Upper lobe of left lung (tissue), 6 donors: ENCODE measurements around the gene CKAP2L. TPM values are rescaled to one million over a fixed set of nuclear protein-coding genes. Genes with fewer than 3 reads are reported as not detected.

Experiments
- ATAC-seq, 2 donors: fragments of 200-7000 bp; cut with Tn5 transposase; one replicate each; pipeline ENCODE4 v1.9.1; 2022; ENCODE audit warnings: mild to moderate bottlenecking in 2 of 2, moderate library complexity in 2 of 2; ENCODE audit not compliant: low FRiP score in 2 of 2
- DNase-seq, 2 donors: peaks; one replicate each; pipeline ENCODE4 v3.0.0-alpha.2; 2019 to 2020
- H3K27ac ChIP-seq, 4 donors: fragments of 200-600 bp; sonication (generic); one replicate each; pipeline ENCODE4 v1.5.1; 2016 to 2019
- H3K27me3 ChIP-seq, 4 donors: fragments of 200-600 bp; sonication (generic); one replicate each; pipeline ENCODE4 v1.5.1; 2017 to 2019
- H3K36me3 ChIP-seq, 4 donors: fragments of 200-600 bp; sonication (generic); one replicate each; pipeline ENCODE4 v1.5.1; 2016 to 2019
- H3K4me1 ChIP-seq, 4 donors: fragments of 200-600 bp; sonication (generic); one replicate each; pipeline ENCODE4 v1.5.1; 2018 to 2019
- H3K4me3 ChIP-seq, 4 donors: fragments of 200-600 bp; sonication (generic); one replicate each; pipeline ENCODE4 v1.5.1; 2017 to 2019; ENCODE audit warnings: mild to moderate bottlenecking in 2 of 4, moderate library complexity in 1 of 4
- H3K9me3 ChIP-seq, 4 donors: fragments of 200-600 bp; sonication (generic); one replicate each; pipeline ENCODE4 v1.5.1; 2018 to 2019
- EP300 ChIP-seq, 4 donors: sonication (generic); formaldehyde crosslinking; IDR thresholded peaks; one replicate each; pipeline ENCODE4 v1.5.1; 2017; ENCODE audit warnings: antibody characterized with exemption in 4 of 4, control low read depth in 2 of 4
- POLR2A ChIP-seq, 4 donors: fragments of 450-650 bp; IDR thresholded peaks; one replicate each; pipeline ENCODE4 v1.5.1; 2016 to 2017; ENCODE audit warnings: antibody characterized with exemption in 4 of 4, mild to moderate bottlenecking in 2 of 4
- POLR2AphosphoS5 ChIP-seq, 2 donors: sonication (generic); formaldehyde crosslinking; IDR thresholded peaks; one replicate each; pipeline ENCODE4 v1.5.1; 2017; ENCODE audit warnings: antibody characterized with exemption in 2 of 2
- WGBS, 2 donors: methylation state at CpG; one replicate each; pipeline ENCODE4 v1.1.5; 2017 to 2018; 5-methylcytosine and 5-hydroxymethylcytosine counted together
- total RNA-seq, 6 donors: library from RNA; depleted of rRNA in 4 of 6; stranded (reverse); fragments of >200 nt in 4 of 6; gene quantifications; one replicate each; pipeline versions ENCODE4 v1.1.0 to v1.2.1, GENCODE V29; 2016 to 2021
- TF ChIP-seq, protein P1 (sequence below), 6 experiments: fragments of 450-650 bp in 4 of 6; fragments of 200-600 bp in 2 of 6; sonication (generic) in 2 of 6; IDR thresholded peaks; one replicate each; pipeline ENCODE4 v1.5.1; 2016 to 2019; ENCODE audit warnings: antibody characterized with exemption in 6 of 6
- donor health status: DM: no; HTN: no; CAD: no; lungs with moderate emphysema.
- donor health status: DM: no; HTN: yes; CAD: no; lungs with severe emphysema.

CKAP2L gene
- total RNA-seq, 6 donors from 2014 or later, result 0.49 to 2.3 (median 1.7) TPM

DNA sequence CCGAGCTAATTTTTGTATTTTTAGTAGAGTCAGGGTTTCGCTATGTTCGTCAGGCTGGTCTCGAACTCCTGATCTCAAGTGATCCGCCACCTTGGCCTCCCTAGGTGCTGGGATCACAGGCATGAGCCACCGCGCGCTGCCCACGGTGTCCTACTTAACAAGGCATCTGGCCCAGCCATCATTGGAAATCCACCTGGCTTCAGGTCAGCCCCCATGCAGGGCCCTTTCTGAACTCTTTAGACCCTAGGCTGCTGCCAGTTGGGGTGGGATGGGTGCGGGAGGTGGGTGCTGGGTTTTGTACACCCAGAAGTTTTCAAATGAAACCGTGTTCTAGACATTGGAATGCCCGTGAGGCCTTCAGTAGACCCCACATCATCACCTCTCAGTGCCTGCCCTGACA, 70.2 kb downstream of the CKAP2L start:
- H3K9me3 ChIP-seq, result no peaks in the 10 kb centered on the region
- 96 to 100% methylated on average over 10 to 12 of the region's 12 CpGs for WGBS, 2 donors

DNA sequence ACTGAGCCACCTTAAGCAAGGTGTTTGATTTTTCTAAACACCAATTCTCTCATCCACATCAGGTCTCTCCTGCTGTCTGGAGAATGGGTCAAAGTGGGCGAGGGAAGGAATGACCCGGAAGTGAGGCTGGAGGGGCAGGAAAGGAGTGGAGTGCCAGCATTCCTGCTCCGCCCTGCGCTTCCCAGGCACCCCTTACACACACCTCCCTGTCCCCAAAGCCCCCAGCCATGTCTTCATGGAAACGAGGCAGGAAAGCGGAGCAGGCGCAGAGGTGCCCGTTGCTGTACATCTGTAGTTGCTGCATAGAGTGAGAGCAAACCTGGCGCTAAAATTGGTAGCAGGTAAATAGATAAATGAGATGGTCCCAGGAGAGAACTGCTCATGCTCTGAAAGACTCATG, 70.8 kb downstream of the CKAP2L start:
- DNase-seq, result no peak
- no peak for ATAC-seq
- Histone ChIP-seq H3K36me3 (no peaks in the 10 kb centered on the region), H3K27ac (no peak overlapping the region), H3K27me3 (no peaks in the 10 kb centered on the region), H3K4me3 (no peak overlapping the region), H3K4me1 (peaks cover 4 to 27% (median 14%) of the 10 kb centered on the region in 4 donors), H3K9me3 (no peaks in the 10 kb centered on the region)
- WGBS, 2 donors, result 75 to 80% methylated on average over 9 of the region's 9 CpGs
- no peak for TF ChIP-seq EP300 (IDR thresholded peaks at IDR 0.05)
- TF ChIP-seq POLR2A (IDR thresholded peaks at IDR 0.05), result no peak
- TF ChIP-seq, protein P1, sequence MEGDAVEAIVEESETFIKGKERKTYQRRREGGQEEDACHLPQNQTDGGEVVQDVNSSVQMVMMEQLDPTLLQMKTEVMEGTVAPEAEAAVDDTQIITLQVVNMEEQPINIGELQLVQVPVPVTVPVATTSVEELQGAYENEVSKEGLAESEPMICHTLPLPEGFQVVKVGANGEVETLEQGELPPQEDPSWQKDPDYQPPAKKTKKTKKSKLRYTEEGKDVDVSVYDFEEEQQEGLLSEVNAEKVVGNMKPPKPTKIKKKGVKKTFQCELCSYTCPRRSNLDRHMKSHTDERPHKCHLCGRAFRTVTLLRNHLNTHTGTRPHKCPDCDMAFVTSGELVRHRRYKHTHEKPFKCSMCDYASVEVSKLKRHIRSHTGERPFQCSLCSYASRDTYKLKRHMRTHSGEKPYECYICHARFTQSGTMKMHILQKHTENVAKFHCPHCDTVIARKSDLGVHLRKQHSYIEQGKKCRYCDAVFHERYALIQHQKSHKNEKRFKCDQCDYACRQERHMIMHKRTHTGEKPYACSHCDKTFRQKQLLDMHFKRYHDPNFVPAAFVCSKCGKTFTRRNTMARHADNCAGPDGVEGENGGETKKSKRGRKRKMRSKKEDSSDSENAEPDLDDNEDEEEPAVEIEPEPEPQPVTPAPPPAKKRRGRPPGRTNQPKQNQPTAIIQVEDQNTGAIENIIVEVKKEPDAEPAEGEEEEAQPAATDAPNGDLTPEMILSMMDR (IDR thresholded peaks at IDR 0.05), result no peak
- TF ChIP-seq POLR2AphosphoS5 (IDR thresholded peaks at IDR 0.05), result no peak

More for the DNA sequence above, 70.2 kb downstream of the CKAP2L start:
- TF ChIP-seq EP300 (IDR thresholded peaks at IDR 0.05), result no peak
- TF ChIP-seq, protein P1 (IDR thresholded peaks at IDR 0.05), result no peak
- no peak for TF ChIP-seq POLR2AphosphoS5 (IDR thresholded peaks at IDR 0.05)
- no peak for TF ChIP-seq POLR2A (IDR thresholded peaks at IDR 0.05)
- H3K4me3 ChIP-seq, result no peak overlapping the region
- peak in 1 of 2 donors; percentile 56 for DNase-seq
- H3K27me3 ChIP-seq, result no peaks in the 10 kb centered on the region
- peaks cover 4 to 27% (median 14%) of the 10 kb centered on the region in 4 donors for H3K4me1 ChIP-seq
- H3K36me3 ChIP-seq, result no peaks in the 10 kb centered on the region
- ATAC-seq, result no peak
- no peak overlapping the region for H3K27ac ChIP-seq

DNA sequence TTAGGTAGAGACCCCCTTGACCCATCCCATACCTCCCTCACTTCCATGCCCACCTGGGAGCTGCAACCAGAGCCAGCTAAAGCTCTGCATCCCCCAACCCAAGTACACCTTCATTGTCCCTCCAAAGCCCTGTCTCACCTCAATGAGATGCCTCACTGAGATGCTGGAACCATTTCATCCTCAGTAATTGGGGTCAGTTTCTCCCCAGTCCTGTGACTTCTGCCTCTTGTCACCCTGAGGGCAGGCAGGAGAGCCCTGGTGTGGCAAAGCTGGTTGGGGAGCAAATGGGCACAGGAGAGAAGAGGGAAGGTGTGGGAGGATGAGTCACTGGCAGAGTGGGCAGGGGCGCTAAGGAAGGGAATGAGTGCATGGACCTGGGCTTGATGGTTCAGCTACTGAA, 71.5 kb downstream of the CKAP2L start:
- no peaks in the 10 kb centered on the region for H3K27me3 ChIP-seq
- DNase-seq, result no peak
- H3K36me3 ChIP-seq, result no peaks in the 10 kb centered on the region
- H3K4me1 ChIP-seq, result peaks cover 4 to 27% (median 14%) of the 10 kb centered on the region in 4 donors
- peak overlapping the region in 2 of 4 donors; percentile 63 to 64 for H3K27ac ChIP-seq
- no peak for ATAC-seq
- H3K4me3 ChIP-seq, result no peak overlapping the region
- WGBS, 2 donors, result 81 to 82% methylated on average over 1 of the region's 1 CpG
- no peaks in the 10 kb centered on the region for H3K9me3 ChIP-seq
- TF ChIP-seq POLR2AphosphoS5 (IDR thresholded peaks at IDR 0.05) (no peak), EP300 (IDR thresholded peaks at IDR 0.05) (no peak), POLR2A (IDR thresholded peaks at IDR 0.05) (no peak)
- TF ChIP-seq, protein P1 (IDR thresholded peaks at IDR 0.05), result no peak

DNA sequence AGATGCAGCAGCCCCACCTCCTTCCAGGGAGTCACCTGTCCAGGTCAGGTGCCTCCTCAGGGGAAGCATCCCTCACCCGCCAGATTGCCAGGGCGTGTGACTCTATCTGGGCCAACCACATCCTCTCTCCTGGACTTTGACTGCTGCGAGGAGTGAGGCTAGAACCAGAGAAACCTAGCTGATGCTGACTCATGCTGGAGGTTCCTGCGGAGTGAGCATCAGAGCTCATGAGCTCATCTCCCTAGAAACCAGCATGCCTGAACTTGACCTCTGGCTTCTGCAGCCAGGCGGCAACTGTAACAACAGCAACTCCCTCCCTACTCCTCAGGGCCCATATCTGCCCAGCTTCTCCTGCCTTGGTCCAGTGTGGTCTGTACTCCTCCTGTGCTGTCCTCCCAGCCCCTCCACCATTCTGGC, 71.9 kb downstream of the CKAP2L start:
- ATAC-seq, result peak; percentile 64 to 88
- Histone ChIP-seq H3K9me3 (no peaks in the 10 kb centered on the region), H3K27ac (peak overlapping the region in 2 of 4 donors; percentile 63 to 64), H3K4me3 (no peak overlapping the region), H3K4me1 (peaks cover 4 to 27% (median 14%) of the 10 kb centered on the region in 4 donors), H3K27me3 (no peaks in the 10 kb centered on the region), H3K36me3 (no peaks in the 10 kb centered on the region)
- WGBS, 2 donors, result 41 to 55% methylated on average over 5 of the region's 5 CpGs
- TF ChIP-seq, protein P1 (IDR thresholded peaks at IDR 0.05), result no peak
- TF ChIP-seq EP300 (IDR thresholded peaks at IDR 0.05), result no peak
- TF ChIP-seq POLR2A (IDR thresholded peaks at IDR 0.05), result peak in 1 of 4 donors; percentile 14
- TF ChIP-seq POLR2AphosphoS5 (IDR thresholded peaks at IDR 0.05), result peak; percentile 13 to 55
- DNase-seq, result peak in 1 of 2 donors; percentile 82

DNA sequence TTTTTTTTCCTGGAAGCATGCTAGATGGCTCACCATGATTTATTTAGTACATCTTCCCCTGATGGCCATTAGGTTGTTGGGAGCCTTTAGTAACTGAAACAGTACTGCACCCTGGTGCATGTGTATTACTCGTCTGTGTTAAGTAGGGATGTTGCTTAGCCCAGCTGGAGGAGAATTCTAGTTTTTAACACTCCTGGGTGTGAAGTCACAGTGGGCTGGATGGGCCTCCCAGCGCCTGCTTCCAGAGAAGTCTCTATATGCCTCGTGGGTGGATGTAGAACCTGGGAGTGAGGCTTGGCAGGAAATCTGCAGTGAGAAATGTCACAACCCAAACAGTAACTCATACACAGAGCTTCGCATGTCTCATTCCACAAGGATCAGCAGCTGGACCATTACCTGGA, 72.5 kb downstream of the CKAP2L start:
- Histone ChIP-seq H3K27ac (peak overlapping the region in 2 of 4 donors; percentile 63 to 64), H3K4me1 (peaks cover 4 to 27% (median 14%) of the 10 kb centered on the region in 4 donors), H3K4me3 (no peak overlapping the region), H3K9me3 (no peaks in the 10 kb centered on the region), H3K27me3 (no peaks in the 10 kb centered on the region), H3K36me3 (no peaks in the 10 kb centered on the region)
- WGBS, 2 donors, result 58 to 59% methylated on average over 3 to 4 of the region's 4 CpGs
- TF ChIP-seq POLR2A (IDR thresholded peaks at IDR 0.05) (no peak), EP300 (IDR thresholded peaks at IDR 0.05) (no peak), POLR2AphosphoS5 (IDR thresholded peaks at IDR 0.05) (no peak)
- TF ChIP-seq, protein P1 (IDR thresholded peaks at IDR 0.05), result no peak
- DNase-seq, result no peak
- no peak for ATAC-seq
